ENCODE measurements around the gene GLI2.

The GLI2 gene

GRCh38 chr2:120769076-120769786 is 33.6 kb downstream of the GLI2 start:
- no peak for DNase-seq (ENCODE audit: low read depth in 1 of 2, low spot score in 1 of 2)

GRCh38 chr2:120769787-120770120 is 34.1 kb downstream of the GLI2 start:
- DNase-seq (ENCODE audit: low read depth in 1 of 2, low spot score in 1 of 2), result no peak

DNA sequence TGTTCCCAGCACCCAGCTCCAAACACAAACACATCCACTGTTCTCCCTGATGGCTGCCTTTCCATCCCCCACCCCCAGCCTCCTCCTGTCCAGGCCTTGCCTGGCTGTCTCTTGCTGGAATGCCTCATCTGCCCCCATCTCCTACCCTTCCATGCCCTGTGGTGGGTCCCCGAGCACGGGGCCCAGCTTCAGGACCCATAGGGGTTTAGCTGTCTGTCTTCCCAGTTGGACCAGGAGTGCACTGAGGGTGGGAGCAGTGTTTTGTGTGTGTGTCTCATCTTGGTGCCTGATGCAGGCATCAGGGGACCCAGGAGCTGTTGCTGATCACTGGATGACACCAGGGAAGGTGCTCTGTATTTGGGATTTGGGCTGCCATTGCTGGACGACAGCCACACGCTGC is 34.5 kb downstream of the GLI2 start:
- no peak for DNase-seq (ENCODE audit: low read depth in 1 of 2, low spot score in 1 of 2)

- no peak for DNase-seq (ENCODE audit: low read depth in 1 of 2, low spot score in 1 of 2)
Measured at GRCh38 chr2:120770641-120771040, 35.0 kb downstream of the GLI2 start.

DNA sequence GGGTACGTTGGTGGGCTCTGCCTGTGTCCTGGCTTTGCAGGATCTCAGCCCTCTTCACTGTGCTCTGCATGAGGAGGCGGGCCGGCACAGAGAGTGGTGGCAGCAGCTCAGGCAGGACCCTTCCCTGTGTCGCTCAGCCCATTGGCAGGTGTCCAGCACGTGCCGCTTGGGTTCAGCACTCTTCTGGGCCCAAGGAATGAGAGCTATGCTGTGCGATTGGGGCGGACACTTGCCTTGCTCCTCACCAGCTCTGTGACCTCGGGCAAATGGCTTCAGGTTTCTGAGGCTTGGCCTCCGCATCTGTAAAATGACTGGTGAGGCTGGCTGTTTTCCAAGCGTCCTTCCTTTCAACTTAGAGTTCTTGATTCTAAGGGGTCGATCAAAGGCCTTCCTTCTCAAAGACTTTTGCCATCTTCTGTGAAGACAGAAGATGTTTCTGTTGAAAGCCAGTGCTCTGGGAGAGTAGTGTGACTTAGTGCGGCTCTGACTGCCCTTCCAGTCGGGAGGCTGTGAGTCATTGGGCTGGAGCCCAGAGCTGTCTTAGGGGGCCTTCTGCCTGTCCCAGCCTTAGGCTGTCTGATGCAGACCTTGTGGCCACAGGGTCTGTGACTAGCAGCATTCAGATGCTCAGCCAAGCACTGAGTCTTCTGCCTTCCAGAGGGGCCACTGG is 35.6 kb downstream of the GLI2 start:
- DNase-seq (ENCODE audit: low read depth in 1 of 2, low spot score in 1 of 2), result no peak

DNA sequence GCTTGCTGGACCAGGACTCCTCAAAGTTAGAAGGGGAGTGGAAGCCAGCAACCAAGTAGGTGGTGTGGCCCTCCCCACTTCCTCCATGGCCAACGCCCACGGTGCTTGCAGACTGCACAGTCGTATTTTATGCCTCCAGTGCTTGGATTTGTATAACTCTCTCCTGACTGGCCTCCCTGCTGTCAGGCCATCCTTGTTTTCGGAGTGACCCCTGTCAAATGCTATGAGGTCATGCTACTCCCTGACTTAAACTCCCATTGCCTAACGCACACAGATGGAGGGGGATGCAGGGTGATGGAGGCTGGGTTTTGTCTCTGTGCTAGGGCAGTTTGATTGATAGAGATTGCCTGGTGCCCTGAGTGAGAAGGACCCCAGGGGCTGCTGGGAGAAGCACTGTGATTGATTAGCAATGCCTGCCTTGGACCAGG is 36.1 kb downstream of the GLI2 start:
- no peak for DNase-seq (ENCODE audit: low read depth in 1 of 2, low spot score in 1 of 2)

- DNase-seq (ENCODE audit: low read depth in 1 of 2, low spot score in 1 of 2), result no peak
Measured at GRCh38 chr2:120772261-120772660, 36.6 kb downstream of the GLI2 start.

DNA sequence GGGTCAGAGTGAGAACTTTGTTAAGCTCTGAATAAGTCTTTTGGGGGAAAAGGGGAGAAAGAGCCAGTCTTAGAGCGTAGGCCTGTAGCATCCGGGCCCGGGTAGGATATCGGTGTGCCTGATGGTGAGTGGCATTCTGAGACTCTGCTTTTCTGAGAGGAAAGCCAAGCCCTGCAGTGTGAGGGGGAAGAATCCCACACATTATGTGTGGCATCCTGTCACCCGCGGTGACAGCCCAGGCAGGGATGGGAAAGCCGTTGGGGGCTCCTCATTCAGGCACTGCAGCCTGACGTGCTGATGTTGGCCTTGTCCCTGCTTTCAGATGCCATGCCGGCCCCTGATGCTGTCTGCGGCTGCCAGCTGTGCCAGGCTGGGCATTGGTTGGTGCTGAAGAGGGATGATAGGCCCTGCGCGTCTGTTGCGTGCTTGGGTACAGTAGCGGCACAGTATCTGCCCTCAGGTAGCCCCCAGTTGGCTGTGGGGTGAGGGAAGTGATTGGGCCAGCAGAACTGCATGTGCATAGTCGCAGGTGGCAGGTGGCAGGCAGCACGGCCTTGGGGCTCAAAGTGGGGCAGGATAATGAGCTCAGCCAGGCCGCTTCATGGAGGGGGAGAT is 37.6 kb downstream of the GLI2 start:
- no peak for DNase-seq (ENCODE audit: low read depth in 1 of 2, low spot score in 1 of 2)

DNA sequence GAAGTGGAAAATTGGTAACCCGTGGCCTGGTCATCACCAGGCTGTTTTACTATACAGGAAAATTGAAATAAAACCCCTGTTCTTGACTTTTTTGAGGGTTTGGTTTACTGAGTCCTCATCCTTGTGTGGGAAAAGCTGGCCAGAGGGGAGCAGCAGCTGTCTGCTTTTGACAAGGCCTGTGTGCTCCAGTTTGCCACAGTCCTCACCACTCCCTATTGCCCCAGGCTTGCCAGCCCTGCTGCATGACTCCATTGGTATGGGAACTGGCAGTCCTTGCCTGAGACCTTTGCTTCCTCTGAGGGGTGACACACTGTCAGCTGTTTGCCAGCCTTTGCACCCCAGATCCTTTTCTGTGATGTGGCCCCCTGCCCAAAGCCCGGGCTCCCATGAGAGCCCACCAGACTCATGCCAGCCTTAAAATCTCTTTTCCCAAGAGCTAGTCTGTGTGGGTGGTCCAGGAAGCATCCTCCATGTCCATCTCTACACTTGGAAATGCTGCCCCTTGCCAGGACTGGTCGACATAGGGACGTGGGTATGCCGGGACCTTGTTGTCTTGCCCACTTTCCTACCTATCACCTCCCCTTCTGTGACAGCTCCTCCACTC is 39.0 kb downstream of the GLI2 start:
- no peak for DNase-seq (ENCODE audit: low read depth in 1 of 2, low spot score in 1 of 2)

DNA sequence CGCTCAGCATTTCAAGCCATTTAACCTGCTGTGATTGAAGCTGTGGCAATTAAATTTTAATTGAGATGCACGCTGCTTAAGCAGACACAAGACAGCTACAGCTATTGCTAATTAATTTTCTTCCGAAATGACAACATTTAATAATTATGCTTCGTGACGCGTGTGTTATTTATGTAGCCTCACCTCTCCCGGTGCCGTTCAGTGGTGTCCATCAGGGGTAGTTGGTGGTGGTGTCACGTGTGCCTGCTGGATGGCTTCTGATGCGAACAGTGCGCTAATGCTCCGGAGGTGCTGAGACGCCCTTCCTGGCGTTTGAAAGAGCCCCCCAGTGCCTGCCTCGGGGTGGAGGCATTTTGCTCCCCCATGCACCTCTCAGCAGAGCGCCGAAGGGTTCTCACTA is 39.5 kb downstream of the GLI2 start:
- no peak for DNase-seq (ENCODE audit: low read depth in 1 of 2, low spot score in 1 of 2)

GRCh38 chr2:120775801-120776589 is 40.3 kb downstream of the GLI2 start:
- DNase-seq (ENCODE audit: low read depth in 1 of 2, low spot score in 1 of 2), result no peak

DNA sequence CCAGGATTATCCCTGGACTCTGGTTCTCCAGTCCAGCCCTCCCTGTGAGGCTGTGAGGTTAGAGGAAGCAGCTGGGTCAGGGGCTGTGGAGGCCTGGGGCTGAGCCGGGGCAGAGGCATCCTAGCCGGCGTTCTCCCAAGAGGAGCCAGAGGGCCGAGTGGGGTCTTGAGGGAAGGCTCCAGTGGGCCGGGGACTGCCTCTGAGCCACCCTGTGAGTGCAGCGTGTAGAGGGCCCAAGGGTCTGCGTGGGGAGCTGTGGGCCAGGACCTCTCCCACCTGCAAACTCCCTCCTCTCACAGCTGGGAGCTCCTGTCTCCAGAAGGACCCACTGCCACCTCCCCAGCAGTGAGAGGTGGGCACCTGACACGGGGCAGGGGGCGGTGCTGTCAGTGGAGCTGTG is 41.0 kb downstream of the GLI2 start:
- no peak for DNase-seq (ENCODE audit: low read depth in 1 of 2, low spot score in 1 of 2)

DNA sequence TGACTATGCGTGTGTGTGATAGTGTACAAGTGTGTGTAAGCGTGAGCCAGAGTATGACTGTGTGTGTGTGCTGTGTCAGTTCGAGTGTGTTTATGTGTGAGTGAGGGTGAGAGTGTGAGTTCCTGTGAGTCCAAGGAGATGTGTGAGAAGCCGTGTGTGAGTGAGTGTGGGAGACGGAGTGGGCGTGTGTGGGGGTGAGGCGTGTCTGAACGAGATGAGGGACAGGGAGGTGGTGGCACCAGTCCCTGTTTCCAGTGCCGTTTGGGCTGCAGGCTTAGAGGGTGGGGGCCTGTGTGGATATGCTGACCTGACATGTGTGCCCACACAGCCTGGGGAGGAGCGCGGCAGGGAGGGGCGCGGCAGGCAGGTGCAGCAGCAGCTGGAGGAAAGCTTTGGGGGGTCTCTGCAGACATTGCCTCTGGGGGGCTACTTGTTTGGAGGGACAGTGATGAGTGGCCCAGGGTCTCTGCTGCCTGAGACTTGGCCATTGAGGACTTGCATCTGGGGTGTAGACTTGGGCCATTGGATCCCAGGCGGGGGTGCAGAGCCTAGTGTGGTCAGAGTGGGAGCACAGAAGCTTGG is 41.6 kb downstream of the GLI2 start:
- no peak for DNase-seq (ENCODE audit: low read depth in 1 of 2, low spot score in 1 of 2)

DNA sequence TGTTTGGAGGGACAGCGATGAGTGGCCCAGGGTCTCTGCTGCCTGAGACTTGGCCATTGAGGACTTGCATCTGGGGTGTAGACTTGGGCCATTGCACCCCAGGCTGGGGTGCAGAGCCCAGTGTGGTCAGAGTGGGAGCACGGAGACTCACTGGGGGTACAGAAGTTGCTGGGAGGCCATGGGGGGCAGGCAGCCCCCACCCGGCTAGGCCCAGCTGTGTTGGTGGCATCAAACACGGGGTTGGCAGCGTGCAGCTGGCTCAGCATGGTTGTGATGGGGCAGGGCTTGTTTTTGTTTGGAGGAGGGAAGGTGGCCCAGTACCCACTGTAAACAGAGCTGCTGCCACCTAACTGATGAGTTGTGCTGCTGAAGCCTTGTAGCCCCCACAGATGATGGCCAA is 42.1 kb downstream of the GLI2 start:
- DNase-seq (ENCODE audit: low read depth in 1 of 2, low spot score in 1 of 2), result no peak

GRCh38 chr2:120778244-120778643 is 42.6 kb downstream of the GLI2 start:
- no peak for DNase-seq (ENCODE audit: low read depth in 1 of 2, low spot score in 1 of 2)

DNA sequence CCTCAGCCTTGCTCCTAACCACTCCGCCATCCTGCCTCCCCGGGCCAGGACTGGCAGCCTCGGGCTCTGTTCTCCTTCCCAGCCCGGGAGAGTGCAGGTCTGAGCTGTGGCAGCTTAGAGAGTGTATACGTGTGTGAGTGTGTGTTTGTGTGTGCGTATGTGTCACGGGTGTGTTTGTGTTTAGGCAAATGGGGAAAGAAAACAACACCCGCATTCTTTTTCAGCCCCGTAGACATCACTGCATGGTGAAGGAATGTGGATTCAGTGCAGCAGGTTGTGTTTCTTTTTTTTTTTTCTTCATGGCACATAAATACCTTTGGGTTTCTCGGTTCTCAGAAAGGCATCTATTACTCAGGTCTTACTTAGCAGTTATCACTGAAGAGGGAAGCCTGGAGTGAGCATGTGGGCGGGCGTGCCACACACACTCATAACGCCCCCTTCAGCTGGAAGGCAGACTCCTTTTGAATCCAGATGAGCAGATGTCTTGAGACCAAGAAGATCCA is 44.2 kb downstream of the GLI2 start:
- no peak for DNase-seq (ENCODE audit: low read depth in 1 of 2, low spot score in 1 of 2)

GRCh38 chr2:120780402-120780801 is 44.7 kb downstream of the GLI2 start:
- no peak for DNase-seq (ENCODE audit: low read depth in 1 of 2, low spot score in 1 of 2)

- DNase-seq (ENCODE audit: low read depth in 1 of 2, low spot score in 1 of 2), result no peak
Measured at GRCh38 chr2:120783371-120783791, 47.7 kb downstream of the GLI2 start.

- no peak for DNase-seq (ENCODE audit: low read depth in 1 of 2, low spot score in 1 of 2)
Measured at GRCh38 chr2:120783969-120784372, 48.3 kb downstream of the GLI2 start.
